ENCODE measurements around the gene KRT20.

DNA sequence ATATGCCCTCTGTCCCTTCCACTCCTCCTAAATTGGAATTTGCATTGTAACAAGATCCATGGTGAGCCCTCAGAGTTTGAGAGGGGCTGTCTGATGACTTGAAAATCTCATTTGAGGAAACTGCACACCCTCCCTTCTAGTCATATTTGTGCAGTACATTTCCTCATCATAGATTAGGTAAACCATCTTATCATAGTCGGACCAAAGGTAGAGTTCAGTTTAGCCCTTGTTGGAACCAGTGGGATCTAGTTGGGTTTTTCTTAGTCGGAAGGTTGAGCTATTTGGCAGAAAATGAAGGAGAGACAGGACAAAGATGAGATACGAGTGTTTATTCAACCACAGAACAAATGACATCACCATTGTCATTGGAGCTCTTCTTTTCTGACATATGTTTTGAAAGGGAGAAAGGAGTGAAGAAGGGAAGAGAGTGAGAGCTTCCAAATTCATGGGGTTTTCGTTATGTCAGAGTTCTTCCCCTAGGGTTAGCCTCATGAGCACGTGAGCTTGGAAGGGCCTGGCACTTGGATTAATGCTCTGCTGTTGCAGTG, 15.8 kb upstream of the KRT20 start:
- TF ChIP-seq POLR2AphosphoS5 (IDR thresholded peaks at IDR 0.05; ENCODE audit: low read depth, low read length) (no peak), POLR2A (IDR thresholded peaks at IDR 0.05; ENCODE audit: insufficient read depth in 1 of 2, low read depth in 2 of 2, low read length in 2 of 2) (no peak), EED (CRISPR knock-in tag; IDR thresholded peaks at IDR 0.05) (no peak), HDAC2 (CRISPR knock-in tag; IDR thresholded peaks at IDR 0.05) (no peak), HNRNPUL1 (IDR thresholded peaks at IDR 0.05; ENCODE audit: low read depth, low read length) (no peak), RARA (CRISPR knock-in tag; IDR thresholded peaks at IDR 0.05) (no peak), ASH2L (IDR thresholded peaks at IDR 0.05; ENCODE audit: insufficient read length, low read depth, low read length) (no peak), HOXD1 (CRISPR knock-in tag; IDR thresholded peaks at IDR 0.05) (no peak), TCF7L2 (IDR thresholded peaks at IDR 0.05; ENCODE audit: low read depth, low read length) (no peak)
- TF ChIP-seq, protein P1, sequence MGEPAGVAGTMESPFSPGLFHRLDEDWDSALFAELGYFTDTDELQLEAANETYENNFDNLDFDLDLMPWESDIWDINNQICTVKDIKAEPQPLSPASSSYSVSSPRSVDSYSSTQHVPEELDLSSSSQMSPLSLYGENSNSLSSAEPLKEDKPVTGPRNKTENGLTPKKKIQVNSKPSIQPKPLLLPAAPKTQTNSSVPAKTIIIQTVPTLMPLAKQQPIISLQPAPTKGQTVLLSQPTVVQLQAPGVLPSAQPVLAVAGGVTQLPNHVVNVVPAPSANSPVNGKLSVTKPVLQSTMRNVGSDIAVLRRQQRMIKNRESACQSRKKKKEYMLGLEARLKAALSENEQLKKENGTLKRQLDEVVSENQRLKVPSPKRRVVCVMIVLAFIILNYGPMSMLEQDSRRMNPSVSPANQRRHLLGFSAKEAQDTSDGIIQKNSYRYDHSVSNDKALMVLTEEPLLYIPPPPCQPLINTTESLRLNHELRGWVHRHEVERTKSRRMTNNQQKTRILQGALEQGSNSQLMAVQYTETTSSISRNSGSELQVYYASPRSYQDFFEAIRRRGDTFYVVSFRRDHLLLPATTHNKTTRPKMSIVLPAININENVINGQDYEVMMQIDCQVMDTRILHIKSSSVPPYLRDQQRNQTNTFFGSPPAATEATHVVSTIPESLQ (CRISPR knock-in tag; conservative IDR thresholded peaks at IDR 0.05), result no peak
- TF ChIP-seq, protein P2, sequence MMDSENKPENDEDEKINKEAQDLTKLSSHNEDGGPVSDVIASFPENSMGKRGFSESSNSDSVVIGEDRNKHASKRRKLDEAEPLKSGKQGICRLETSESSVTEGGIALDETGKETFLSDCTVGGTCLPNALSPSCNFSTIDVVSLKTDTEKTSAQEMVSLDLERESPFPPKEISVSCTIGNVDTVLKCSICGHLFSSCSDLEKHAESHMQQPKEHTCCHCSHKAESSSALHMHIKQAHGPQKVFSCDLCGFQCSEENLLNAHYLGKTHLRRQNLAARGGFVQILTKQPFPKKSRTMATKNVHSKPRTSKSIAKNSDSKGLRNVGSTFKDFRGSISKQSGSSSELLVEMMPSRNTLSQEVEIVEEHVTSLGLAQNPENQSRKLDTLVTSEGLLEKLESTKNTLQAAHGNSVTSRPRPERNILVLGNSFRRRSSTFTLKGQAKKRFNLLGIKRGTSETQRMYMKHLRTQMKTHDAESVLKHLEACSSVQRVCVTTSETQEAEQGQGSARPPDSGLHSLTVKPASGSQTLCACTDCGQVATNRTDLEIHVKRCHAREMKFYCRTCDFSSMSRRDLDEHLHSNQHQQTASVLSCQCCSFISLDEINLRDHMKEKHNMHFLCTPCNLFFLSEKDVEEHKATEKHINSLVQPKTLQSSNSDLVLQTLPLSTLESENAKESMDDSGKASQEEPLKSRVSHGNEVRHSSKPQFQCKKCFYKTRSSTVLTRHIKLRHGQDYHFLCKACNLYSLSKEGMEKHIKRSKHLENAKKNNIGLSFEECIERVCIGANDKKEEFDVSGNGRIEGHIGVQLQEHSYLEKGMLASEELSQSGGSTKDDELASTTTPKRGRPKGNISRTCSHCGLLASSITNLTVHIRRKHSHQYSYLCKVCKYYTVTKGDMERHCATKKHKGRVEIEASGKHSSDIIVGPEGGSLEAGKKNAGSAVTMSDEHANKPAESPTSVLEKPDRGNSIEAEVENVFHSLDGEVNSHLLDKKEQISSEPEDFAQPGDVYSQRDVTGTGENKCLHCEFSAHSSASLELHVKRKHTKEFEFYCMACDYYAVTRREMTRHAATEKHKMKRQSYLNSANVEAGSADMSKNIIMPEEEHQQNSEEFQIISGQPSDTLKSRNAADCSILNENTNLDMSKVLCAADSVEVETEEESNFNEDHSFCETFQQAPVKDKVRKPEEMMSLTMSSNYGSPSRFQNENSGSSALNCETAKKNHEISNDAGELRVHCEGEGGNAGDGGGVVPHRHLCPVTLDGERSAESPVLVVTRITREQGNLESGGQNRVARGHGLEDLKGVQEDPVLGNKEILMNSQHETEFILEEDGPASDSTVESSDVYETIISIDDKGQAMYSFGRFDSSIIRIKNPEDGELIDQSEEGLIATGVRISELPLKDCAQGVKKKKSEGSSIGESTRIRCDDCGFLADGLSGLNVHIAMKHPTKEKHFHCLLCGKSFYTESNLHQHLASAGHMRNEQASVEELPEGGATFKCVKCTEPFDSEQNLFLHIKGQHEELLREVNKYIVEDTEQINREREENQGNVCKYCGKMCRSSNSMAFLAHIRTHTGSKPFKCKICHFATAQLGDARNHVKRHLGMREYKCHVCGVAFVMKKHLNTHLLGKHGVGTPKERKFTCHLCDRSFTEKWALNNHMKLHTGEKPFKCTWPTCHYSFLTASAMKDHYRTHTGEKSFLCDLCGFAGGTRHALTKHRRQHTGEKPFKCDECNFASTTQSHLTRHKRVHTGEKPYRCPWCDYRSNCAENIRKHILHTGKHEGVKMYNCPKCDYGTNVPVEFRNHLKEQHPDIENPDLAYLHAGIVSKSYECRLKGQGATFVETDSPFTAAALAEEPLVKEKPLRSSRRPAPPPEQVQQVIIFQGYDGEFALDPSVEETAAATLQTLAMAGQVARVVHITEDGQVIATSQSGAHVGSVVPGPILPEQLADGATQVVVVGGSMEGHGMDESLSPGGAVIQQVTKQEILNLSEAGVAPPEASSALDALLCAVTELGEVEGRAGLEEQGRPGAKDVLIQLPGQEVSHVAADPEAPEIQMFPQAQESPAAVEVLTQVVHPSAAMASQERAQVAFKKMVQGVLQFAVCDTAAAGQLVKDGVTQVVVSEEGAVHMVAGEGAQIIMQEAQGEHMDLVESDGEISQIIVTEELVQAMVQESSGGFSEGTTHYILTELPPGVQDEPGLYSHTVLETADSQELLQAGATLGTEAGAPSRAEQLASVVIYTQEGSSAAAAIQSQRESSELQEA (CRISPR knock-in tag; IDR thresholded peaks at IDR 0.05; ENCODE audit: not compliant biosample characterization), result no peak

All from HepG2 (cell line).